WTC11 (cell line): ENCODE results near the gene PIGU.

Experiments
- CREB1 ChIP-seq: sonication (generic); formaldehyde crosslinking; IDR thresholded peaks from 2 replicates; pipeline ENCODE4 v1.8.0; 2023; ENCODE audit warnings: mild to moderate bottlenecking, missing genetic modification reagents
- CREM ChIP-seq: sonication (generic); formaldehyde crosslinking; IDR thresholded peaks from 2 replicates; pipeline ENCODE4 v1.8.1; 2022; ENCODE audit warnings: mild to moderate bottlenecking, missing genetic modification reagents, moderate library complexity
- FOXK1 ChIP-seq: sonication (generic); formaldehyde crosslinking; IDR thresholded peaks from 2 replicates; pipeline ENCODE4 v1.8.0; 2022; ENCODE audit warnings: mild to moderate bottlenecking, moderate library complexity, missing genetic modification reagents
- JUN ChIP-seq: sonication (generic); formaldehyde crosslinking; IDR thresholded peaks from 2 replicates; pipeline ENCODE4 v1.8.0; 2023; ENCODE audit warnings: mild to moderate bottlenecking, missing genetic modification reagents
- TF ChIP-seq, protein P1 (sequence below): fragments of 200-600 bp; IDR thresholded peaks from 2 replicates; pipeline ENCODE4 v1.8.0; 2022; ENCODE audit warnings: antibody characterized with exemption

DNA sequence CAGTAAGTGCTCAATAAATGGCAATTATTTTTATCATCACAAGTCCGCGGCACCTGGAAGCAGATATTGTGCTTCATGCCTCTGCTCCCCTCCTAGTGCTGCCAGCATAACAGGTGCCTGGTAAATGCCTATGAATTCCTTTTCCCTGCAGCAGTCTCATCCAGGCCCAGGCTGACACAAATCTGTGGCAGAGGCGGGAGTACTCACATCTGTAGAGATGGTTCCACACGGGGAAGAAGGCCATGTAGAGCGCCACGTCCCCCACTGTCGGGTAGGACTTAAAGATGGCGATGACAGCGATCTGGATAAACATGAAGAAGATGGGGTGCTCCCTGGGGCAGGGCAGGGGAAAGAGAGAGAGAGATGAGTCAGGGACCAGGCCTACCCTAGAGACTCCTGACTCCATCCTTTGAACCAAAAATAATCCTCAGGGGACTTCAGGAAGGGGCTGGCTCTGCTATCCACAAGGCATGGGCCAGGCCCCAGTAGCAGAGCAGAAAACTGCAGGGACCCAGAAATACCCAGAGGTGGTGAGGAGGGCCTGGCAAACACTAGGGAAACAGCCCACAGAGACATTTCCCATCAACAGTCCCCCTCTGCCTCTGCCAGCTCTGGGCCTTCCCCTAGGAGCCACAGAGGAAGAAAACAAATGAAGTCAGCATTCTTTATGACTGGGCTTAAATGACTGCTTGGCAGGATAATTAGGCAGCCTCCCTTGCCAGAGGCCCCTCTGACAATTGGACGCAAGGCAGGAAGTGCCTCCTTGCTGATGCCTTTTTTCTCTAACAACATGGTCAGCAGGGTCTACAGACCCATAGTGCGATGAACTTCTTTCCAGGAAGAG, 95.3 kb downstream of the PIGU start:
- TF ChIP-seq FOXK1, result no peak
- TF ChIP-seq, protein P1, sequence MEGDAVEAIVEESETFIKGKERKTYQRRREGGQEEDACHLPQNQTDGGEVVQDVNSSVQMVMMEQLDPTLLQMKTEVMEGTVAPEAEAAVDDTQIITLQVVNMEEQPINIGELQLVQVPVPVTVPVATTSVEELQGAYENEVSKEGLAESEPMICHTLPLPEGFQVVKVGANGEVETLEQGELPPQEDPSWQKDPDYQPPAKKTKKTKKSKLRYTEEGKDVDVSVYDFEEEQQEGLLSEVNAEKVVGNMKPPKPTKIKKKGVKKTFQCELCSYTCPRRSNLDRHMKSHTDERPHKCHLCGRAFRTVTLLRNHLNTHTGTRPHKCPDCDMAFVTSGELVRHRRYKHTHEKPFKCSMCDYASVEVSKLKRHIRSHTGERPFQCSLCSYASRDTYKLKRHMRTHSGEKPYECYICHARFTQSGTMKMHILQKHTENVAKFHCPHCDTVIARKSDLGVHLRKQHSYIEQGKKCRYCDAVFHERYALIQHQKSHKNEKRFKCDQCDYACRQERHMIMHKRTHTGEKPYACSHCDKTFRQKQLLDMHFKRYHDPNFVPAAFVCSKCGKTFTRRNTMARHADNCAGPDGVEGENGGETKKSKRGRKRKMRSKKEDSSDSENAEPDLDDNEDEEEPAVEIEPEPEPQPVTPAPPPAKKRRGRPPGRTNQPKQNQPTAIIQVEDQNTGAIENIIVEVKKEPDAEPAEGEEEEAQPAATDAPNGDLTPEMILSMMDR, result no peak
- TF ChIP-seq CREB1 (CRISPR knock-in tag), result no peak
- no peak for TF ChIP-seq JUN (CRISPR knock-in tag)
- no peak for TF ChIP-seq CREM (CRISPR knock-in tag)
